GM18526 (cell line): ENCODE results near the gene SLC6A20.

ENCODE experiments used
- POLR2A ChIP-seq: IDR thresholded peaks from 3 replicates; pipeline ENCODE4 v1.6.1; 2011; ENCODE audit not compliant: insufficient read length; ENCODE audit errors: extremely low read depth

Gene SLC6A20

GRCh38 chr3:45795882-45796765 lies at the start of gene SLC6A20:
TSS of gene SLC6A20 (minus strand) at chr3:45796536. CDS start at chr3:45796419, 117 bp downstream.
- no peak for TF ChIP-seq POLR2A

- TF ChIP-seq POLR2A: no peak
Measured at GRCh38 chr3:45844616-45845015, 48.3 kb upstream of the SLC6A20 start.

- TF ChIP-seq POLR2A: no peak
Measured at GRCh38 chr3:45842851-45843625, 46.7 kb upstream of the SLC6A20 start.

GRCh38 chr3:45841757-45842491 lies 45.6 kb upstream of the SLC6A20 start, which contains the start of gene LZTFL1:
TSS of gene LZTFL1 (minus strand) at chr3:45842119. CDS start at chr3:45841991, 128 bp downstream.
- TF ChIP-seq POLR2A: no peak

GRCh38 chr3:45841420-45841756 lies 45.1 kb upstream of the SLC6A20 start:
- TF ChIP-seq POLR2A: no peak

- no peak for TF ChIP-seq POLR2A
Measured at GRCh38 chr3:45838466-45838865, 42.1 kb upstream of the SLC6A20 start.

GRCh38 chr3:45832699-45833098 lies 36.4 kb upstream of the SLC6A20 start:
- no peak for TF ChIP-seq POLR2A

- no peak for TF ChIP-seq POLR2A
Measured at GRCh38 chr3:45830121-45830520, 33.8 kb upstream of the SLC6A20 start.

GRCh38 chr3:45826908-45827307 lies 30.6 kb upstream of the SLC6A20 start:
- TF ChIP-seq POLR2A: no peak

- no peak for TF ChIP-seq POLR2A
Measured at GRCh38 chr3:45826321-45826720, 30.0 kb upstream of the SLC6A20 start.

GRCh38 chr3:45821127-45821526 lies 24.8 kb upstream of the SLC6A20 start:
- no peak for TF ChIP-seq POLR2A

GRCh38 chr3:45819543-45819942 lies 23.2 kb upstream of the SLC6A20 start:
- no peak for TF ChIP-seq POLR2A

GRCh38 chr3:45817831-45818522 lies 21.6 kb upstream of the SLC6A20 start:
- no peak for TF ChIP-seq POLR2A

- no peak for TF ChIP-seq POLR2A
Measured at GRCh38 chr3:45816544-45816943, 20.2 kb upstream of the SLC6A20 start.

- no peak for TF ChIP-seq POLR2A
Measured at GRCh38 chr3:45814322-45814721, 18.0 kb upstream of the SLC6A20 start.
